ENCODE data around the gene GAS2L2.
"Not testable (repeated sequence)": the region's sequence is repeated elsewhere in the genome, so short reads cannot be mapped to it uniquely, and the experiment has no call there.

The GAS2L2 gene

DNA sequence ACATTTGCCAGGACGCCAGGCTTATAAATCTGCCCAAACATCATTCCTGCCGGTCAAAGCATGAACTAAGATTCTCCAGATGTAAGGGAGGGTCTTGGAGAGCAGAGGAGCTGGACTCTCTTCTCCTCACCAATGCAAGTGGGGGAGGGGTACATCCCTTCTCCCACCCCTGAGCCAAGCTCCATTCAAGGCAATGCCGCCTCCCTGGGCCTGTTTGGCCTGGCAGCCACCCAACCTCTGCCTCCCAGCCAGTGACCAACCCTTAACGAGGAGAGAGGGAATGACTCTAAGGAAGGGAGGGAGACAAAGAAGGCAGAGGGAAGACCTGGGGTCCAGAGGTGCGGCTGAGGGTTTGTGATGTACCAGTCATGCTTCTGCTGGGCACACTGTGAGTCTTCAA, 21.5 kb upstream of the GAS2L2 start:
- Histone ChIP-seq H3K4me3 (no peak overlapping the region), H3K27ac (peak overlapping the region in 2 of 21 experiments; percentile 36 to 47)

DNA sequence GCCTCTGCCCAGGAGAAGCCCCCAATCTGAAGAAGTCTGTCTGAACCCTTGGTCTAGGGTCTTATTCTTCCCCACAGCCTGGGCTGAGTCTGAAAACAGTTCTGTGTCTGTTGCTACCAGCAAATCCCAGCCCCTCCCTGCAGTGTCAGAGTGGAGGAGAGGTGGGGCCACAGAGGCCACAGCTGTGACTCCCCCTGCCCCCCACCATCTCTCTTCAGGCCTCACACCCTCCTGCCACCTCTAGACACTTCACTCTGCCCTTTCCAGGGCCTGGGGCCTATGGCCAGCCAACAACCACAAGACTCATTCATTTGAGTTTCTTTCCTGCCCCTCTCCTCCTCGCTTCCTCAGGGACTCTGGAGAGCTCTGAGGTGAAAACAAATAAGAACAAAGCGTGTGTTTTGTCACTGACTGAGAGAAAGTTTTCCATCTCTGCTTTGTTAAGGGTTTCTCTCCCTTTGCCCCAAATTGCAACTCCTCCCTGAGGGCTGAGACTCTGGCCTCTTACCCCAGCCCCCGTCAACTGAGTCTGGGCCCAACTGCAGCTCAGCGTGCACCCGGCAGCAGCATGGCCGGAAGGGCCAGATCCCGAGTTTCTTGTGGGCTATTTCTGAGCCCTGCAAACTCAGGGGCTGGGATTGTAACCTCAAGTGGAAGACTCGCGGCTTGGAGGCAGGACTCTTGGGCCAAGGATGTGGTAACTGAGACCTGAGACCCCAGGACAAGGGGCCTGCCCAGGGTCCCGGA, 20.8 kb upstream of the GAS2L2 start:
- peak overlapping the region in 2 of 21 experiments; percentile 36 to 47 for H3K27ac ChIP-seq
- no peak overlapping the region for H3K4me3 ChIP-seq

DNA sequence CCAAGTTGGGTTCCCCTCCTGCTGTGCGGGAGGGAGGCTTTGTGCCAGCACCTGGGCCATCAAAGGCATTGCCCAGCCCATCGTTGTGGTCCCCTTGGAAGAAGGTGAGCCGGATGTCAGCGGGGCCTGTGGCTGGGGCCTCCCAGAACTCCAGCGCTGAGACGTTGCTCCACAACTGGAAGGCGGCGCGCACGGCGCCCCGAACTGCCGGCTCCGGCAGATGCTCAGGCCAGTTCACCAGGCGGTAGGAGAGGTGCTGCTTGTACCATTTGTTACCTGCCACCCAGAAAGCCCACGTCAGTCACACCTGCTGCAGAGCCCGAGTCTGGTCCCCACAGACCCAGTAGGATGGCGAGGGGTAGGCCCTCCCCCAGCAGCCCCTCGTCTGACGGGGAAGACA, 20.1 kb upstream of the GAS2L2 start:
- peak overlapping the region in 1 of 21 experiments; percentile 47 for H3K27ac ChIP-seq

DNA sequence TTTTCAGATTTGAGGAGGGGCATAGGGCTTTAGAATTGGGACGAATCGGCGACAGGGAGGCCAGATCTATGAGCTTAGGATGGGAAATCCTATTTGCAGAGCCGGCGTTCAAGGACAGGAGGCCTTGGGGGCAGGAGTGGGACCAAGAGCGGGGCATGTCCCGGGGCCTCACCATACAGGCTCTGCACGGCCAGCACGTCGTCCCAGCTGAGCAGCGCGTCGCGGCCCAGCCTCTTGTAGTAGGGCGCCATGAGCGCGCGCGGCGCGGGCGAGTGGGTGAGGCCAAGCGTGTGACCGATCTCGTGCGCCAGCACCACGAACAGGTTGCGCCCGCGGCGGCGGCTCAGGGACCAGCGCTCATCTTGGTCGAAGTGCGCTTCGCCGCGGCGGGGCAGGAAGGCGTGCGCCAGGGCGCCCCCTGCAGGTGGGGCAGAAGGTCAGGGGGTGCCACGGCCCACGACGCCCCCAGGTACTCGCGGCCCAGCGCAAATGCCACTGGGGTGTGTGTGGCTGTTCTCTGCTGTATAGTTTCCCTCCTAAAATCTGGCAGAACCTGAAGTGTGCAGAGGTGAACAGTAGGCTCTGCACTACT, 17.0 kb upstream of the GAS2L2 start:
- no peak overlapping the region for H3K4me3 ChIP-seq
- no peak overlapping the region for H3K27ac ChIP-seq

More for the DNA sequence above, 20.1 kb upstream of the GAS2L2 start:
- no peak overlapping the region for H3K4me3 ChIP-seq

DNA sequence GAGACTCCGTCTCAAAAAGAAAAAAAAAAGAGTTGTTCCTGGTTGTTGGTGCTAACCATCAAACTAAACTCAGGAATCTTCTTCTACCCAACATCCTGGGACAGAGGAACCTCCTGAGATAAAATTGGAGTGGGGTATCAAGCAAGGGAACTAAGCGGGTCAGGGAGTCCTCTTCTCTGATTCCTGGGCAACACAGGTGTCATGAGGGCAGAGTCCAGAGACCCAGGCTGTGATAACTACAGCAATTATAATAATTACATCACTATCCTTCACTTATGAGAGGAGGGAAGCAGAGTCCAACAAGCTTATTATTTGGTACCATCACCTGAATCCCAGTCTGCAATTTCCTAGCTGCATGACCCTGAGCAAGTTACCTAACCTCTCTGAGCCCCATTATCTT, 15.8 kb upstream of the GAS2L2 start:
- no peak overlapping the region for H3K4me3 ChIP-seq
- H3K27ac ChIP-seq = no peak overlapping the region

DNA sequence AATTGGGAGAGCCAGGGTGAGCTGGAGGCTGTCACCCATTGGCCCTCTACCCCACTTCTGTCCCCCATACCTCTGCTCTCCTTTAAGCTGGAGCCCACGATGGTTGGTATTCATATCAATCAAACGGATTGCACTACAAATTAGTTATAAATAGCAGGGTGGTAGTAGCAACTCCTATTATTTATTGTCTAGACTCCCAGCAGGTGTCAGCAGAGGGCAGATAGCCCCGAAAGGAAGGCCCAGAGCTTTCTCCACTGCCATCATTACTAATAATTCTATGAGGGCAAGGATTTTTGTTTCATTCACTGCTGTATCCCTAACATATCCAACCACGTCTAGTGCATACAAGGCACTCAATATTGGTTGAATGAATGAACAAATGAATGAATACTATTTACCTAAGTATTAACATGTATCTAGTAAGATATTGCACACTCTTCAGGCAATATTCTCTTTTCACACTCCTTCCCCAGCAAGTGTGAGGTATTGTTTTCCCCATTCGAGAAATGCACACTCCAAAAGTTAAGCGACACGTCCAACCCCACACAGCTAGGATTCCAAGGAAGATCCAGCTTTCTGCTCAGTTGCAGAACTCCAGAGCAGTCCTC, 14.0 kb upstream of the GAS2L2 start:
- Histone ChIP-seq H3K4me3 (no peak overlapping the region), H3K27ac (no peak overlapping the region)

DNA sequence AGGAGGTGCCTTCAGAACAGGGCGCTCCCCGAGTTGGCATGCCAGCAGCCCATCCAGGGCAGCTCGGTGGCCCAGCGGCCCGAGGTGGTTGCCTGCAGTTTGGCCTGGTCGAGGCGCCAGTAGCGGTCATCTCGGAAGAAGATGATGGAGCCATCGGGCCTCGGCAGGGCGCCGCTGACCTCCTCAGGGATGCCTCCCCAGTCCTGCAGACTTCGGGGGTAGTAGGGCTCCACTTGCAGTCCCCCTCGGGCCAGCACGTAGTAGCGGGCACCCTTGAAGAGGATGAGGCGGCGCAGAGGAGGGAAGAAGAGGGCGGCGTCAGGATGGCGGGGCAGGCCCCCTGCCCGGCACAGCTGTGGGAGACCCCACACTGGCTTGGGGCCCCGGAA, 13.4 kb upstream of the GAS2L2 start:
- Histone ChIP-seq H3K4me3 (no peak overlapping the region), H3K27ac (no peak overlapping the region)

DNA sequence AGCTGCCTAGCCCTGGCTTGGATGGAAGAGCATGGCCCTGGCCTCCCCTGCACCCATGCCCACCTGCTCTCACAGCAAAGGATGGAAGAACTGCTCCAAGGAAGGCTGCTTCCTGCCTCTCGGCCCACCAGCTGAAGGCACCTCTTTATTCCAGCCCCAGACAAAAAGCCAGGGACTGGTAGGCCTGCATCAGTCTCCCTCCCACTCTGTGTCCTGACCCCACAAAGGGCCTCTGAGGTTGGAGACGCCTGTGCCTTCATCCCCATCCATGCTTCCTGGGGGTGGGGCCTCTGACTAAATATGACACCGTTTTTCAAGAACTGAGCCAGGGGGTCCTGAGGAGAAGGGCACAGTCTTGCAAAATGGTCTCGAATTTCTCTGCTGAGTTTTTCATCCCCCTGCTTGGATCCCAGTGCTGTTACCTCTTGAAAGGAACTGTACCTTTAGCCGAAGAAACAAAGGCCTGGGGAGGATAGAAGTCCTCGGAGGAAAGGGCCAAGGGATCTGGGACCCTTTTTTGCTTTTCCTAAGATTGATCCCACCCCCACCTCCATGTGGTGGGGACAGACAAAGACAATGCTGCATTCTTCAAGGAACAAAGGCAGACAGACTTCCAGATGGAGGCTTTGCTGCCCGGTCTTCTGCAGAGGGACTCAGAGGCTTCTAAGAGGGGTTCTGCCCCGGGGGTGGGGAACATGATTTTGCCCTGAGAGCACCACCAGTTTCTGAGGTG, 12.9 kb upstream of the GAS2L2 start:
- Histone ChIP-seq H3K4me3 (no peak overlapping the region), H3K27ac (no peak overlapping the region)

DNA sequence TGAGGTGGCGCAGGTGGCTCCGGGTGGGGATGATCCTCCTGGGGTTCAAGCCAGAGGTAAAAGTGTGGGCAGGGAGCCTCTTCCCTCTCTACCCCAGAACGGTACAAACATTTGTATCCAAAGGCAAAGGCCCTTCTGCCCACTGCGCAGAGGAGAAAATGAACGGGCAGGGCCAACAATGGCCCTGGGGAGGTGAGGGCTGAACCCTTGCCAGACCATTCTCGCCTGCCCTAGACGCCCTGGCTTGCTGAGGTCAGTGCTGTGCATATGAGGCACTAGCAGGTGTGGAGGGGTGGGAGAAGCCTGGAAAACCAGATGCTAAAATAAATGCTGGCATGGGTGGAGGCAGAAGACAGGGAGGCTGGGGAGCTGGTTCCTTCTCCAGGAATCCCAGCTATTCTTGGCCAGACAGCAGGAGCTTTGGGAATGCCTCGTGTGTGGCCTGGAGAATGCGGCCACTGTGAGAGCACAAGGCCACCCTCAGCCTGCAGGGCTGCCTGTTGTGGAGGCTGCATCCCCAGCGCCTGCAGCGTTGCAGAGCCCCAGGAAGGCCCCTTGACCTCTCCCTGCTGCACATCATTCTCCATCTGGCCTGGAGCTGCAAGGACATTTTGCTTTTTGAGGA, 12.2 kb upstream of the GAS2L2 start:
- H3K4me3 ChIP-seq = no peak overlapping the region

DNA sequence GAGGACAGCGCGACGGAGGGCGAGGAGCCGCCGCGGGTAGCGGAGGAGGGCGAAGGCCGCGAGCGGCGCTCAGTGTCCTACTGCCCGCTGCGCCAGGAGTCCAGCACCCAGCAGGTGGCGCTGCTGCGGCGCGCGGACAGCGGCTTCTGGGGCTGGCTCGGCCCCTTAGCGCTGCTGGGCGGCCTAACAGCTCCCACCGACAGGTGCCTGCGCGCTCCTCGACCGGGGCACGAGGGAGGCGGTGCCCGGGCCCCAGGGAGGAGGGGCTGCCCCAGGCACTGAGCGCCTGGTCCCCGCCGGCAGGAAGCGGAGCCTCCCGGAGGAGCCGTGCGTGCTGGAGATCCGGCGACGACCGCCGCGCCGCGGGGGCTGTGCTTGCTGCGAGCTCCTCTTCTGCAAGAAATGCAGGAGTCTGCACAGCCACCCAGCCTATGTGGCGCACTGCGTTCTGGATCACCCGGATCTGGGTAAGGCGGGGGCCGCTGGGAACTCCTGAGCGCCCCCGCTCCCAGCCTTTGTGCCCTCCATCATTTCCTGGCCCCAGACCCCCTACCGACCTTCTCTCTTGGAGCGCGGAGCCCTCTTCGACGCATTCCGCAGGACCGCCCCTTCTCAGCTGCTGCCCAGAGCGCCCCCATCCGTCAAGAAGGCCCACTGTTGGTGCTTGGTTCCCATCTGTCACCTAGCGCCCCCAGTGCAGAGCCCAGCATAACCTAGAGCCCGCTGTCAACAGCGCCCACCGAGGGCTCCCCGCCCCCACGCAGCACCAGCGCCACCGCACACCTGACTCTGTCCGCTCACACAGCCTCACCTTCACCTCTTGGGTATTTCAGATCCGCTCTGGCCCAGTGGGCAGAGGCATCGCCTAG, 11.3 kb upstream of the GAS2L2 start:
- Histone ChIP-seq H3K4me3 (peak overlapping the region; percentile 29 to 49 (median 38)), H3K27ac (peak overlapping the region in 5 of 21 experiments; percentile 4 to 48 (median 21))

More for the DNA sequence above, 12.2 kb upstream of the GAS2L2 start:
- H3K27ac ChIP-seq = no peak overlapping the region

DNA sequence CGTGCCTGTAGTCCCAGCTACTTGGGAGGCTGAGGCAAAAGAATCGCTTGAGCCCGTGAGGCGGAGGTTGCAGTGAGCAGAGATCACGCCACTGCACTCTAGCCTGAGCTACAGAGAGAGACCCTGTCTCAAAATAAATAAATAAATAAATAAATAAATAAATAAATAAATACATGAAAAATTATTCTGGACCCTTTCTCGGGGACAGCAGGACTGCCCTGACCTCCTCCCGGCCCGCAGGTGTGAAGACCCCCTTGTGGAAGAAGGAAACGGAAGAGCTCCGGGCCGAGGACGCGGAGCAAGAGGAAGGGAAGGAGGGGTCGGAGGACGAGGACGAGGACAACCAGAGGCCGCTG, 10.7 kb upstream of the GAS2L2 start:
- peak overlapping the region in 2 of 21 experiments; percentile 4 to 48 for H3K27ac ChIP-seq
- peak overlapping the region in 6 of 7 experiments; percentile 29 to 49 (median 39) for H3K4me3 ChIP-seq

DNA sequence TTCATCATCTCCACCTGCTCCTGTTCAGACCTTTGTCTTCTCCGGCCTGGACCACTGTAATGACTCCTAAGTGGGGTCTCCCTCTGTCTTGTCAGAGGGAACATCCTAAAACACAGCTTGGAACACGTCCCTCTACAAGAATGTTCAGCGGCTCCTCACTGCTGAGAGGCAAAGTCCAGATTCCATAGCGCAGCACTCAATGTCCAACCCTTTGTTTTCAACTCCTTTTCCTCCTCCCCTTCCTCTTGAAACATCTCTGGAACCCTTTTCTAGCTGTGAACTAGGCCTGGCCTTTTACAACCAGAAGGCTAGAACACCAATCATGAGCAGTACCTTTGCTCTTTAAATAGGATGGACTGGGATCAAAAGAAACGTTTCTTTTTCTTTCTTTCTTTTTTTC, 8.6 kb upstream of the GAS2L2 start:
- Histone ChIP-seq H3K4me3 (no peak overlapping the region), H3K27ac (no peak overlapping the region)

DNA sequence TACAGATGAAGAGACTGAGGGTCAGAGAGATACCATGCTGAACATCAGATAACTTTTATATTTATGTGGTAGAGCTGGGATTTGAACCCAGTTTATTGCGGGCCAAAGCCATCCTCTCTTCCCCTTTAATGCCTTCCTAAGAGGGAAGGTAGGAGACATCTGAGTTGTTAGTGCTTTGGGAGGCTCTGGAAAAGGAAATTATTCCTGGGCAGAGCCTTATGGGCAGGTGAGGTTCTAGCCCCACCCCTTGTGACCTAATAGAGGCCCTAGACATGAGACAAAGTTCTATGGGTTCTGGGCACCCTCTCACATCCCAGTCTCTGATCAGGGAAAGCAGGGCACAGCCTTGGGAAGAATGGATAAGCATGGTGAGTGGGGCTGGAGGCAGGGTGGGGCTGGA, 7.5 kb upstream of the GAS2L2 start, which contains the start of gene C17orf50:
C17orf50 (plus strand) TSS at position 301 of the 400 bp plus-strand sequence; CDS start at position 356, 55 bp downstream.
- Histone ChIP-seq H3K27ac (no peak within 1 kb of the TSS), H3K4me3 (no peak within 1 kb of the TSS)

DNA sequence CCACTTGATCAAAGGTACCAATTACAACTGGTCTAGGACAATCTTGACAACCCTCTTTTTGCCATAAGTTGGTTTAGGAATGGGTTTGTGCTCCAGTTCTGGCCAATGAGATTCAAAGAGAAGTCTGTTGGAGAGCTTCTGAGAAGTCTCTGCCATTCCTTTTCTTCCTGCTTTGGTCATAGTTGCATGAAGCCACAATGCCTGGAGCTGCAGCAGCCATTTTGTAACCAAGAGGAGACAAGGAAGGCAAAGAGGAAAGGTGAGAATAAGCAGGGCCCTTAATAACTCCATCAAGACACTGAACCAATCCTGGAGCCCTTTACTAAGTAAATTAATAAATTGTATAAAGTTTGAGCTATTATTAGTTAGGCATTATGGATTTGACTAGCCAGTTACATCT, 4.2 kb upstream of the GAS2L2 start:
- Histone ChIP-seq H3K4me3 (no peak overlapping the region), H3K27ac (no peak overlapping the region)

DNA sequence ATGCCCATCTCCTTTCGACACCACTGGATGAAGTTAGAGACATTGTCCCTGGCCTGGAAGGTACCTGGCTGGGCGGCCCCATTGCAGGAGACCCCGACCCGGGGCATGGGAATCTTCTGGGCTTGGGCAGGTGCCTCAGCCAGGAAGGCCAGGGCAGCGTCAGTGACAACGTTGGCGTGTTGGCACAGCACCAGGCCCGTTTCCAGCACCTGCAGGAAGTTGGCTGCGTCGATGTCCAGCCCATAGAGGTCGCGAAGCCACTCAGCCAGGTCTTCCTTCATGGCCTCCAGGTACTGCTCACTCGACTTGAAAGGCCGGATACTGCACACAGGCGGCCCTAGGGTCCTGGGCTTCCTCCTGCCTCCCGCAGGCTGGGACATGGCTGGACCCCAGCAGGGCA, 568 bp downstream of the GAS2L2 start:
- no peak overlapping the region for H3K4me3 ChIP-seq
- no peak overlapping the region for H3K27ac ChIP-seq

DNA sequence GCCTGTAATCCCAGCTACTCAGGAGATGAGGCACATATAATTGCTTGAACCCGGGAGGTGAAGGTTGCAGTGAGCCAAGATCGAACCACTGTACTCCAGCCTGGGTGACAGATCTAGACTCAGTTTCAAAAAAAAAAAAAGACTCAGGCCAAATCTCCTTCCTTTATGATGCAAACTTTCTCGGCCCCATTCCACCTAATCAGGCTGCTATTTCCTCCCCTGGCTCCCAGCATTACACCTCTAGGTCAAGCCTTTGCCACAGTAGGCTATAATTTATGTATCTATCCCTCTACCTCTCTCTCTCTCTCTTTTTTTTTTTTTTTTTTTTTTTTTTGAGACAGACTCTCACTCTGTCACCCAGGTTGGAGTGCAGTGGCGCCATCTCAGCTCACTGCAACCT, 1.5 kb downstream of the GAS2L2 start:
- not testable (repeated sequence) for H3K27ac ChIP-seq, H3K4me3 ChIP-seq

DNA sequence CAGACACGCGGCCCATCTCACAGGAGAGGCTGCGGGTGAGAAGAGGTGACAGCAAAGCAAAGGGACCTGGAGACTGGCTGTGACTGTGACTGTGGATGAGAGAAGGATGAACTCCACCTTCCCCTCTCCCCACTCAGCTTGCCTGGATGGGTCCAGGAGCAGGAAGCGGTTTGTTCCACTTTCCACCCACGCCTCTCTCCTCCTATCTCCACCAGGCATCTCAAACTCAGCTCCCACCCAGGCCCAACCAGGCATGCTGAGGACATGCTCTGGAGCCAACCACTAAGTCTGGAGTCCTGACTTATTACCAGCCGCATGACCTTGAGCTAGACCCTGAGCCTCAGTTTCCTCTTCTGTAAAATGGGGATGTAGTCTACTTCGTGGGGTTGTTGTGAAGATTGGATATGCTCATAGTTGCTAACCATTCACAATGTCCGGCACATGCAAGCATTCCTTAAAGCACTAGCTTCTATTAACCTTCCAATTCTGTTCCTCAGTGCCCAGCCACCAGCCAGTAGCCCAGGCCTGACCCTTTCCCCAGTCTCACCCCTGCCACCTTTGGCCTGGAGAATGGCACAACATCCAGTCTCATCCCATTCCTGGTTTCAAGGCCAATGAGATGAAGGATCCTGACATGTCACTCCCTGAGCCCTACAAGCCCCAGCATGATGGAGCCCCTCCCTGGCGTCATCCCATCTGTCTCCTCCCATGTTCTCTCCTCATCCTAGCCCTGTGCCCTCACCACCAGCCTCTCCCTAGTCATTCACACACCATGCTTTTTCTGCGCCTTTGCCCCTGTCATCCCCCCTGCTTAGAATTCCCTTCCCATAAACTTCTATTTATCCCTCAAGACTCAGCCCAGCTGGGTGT, 2.3 kb downstream of the GAS2L2 start:
- no peak overlapping the region for H3K4me3 ChIP-seq

More for the DNA sequence above, 2.3 kb downstream of the GAS2L2 start:
- H3K27ac ChIP-seq = peak overlapping the region in 2 of 21 experiments; percentile 24 to 29
